AG09309 (cell line): Measurements from ENCODE around the gene DOK7.

Source experiments
- DNase-seq: peaks from one replicate; pipeline ENCODE4 v3.0.0-alpha.2; 2010; ENCODE audit warnings: low read depth
- H3K4me3 ChIP-seq: 2 replicates; pipeline ENCODE4 v1.5.1; 2011; ENCODE audit warnings: mild to moderate bottlenecking, low read depth, low read length, moderate library complexity; ENCODE audit not compliant: control insufficient read depth
- CTCF ChIP-seq: IDR thresholded peaks from 2 replicates; pipeline ENCODE4 v1.5.1; 2011; ENCODE audit warnings: mild to moderate bottlenecking, low read depth, low read length, inconsistent platforms; ENCODE audit not compliant: insufficient read depth, control insufficient read depth; ENCODE audit errors: missing control alignments

DOK7 gene

GRCh38 chr4:3417448-3417847, 45.7 kb upstream of the DOK7 start:
- H3K4me3 ChIP-seq = no peak overlapping the region
- TF ChIP-seq CTCF = no peak
- DNase-seq = no peak

DNA sequence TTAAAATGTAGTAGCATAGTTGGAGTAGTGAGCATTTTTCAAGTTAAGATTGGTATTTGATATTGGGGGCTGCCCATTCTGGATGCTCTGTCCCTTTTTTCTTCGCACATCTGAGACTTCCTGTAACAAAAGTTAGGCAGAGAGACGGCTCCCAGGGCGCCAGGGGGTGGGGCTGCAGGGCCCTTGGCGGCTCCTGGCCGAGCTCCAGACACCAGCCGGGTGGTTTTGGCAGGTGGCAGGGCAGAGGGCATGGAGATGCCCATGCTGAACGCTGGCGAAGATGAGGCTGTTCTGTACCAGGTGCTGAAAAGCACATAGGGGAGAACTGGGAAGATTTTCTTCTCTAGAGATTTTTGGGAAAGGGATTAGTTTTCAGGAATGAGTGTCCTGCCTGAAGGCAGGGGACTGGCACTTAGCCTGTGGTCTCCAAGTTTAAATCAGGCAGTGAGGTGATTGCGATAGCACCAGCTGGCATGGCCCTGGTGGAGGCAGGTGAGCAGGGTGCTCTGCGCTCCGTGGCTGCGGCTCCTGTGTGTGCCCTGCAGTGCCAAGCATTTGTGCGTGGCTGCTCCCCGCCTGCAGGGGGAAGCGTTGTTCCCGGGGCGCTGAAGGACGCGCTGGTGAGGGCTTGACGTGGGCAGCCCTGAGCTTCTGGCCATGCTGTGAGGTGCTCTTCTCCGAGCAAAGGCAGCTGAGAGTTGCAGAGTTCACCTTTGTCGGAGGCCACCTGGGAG, 44.9 kb upstream of the DOK7 start:
- DNase-seq = no peak
- peak; percentile 13 for TF ChIP-seq CTCF
- no peak overlapping the region for H3K4me3 ChIP-seq

- no peak overlapping the region for H3K4me3 ChIP-seq
- TF ChIP-seq CTCF = no peak
- DNase-seq = no peak
These were observed 43.1 kb upstream of the DOK7 start for GRCh38 chr4:3419836-3420605.

GRCh38 chr4:3420606-3420955, 42.5 kb upstream of the DOK7 start:
- no peak for TF ChIP-seq CTCF
- H3K4me3 ChIP-seq = no peak overlapping the region
- DNase-seq = no peak

GRCh38 chr4:3420956-3421355, 42.1 kb upstream of the DOK7 start:
- no peak for TF ChIP-seq CTCF
- DNase-seq = no peak
- no peak overlapping the region for H3K4me3 ChIP-seq

- DNase-seq = no peak
- H3K4me3 ChIP-seq = no peak overlapping the region
- no peak for TF ChIP-seq CTCF
These were observed 41.6 kb upstream of the DOK7 start for GRCh38 chr4:3421470-3421869.
